ENCODE measurements around the gene PCBP1.

GRCh38 chr2:70128005-70128404 lies 40.7 kb downstream of the PCBP1 start:
- TF ChIP-seq CTCF (IDR thresholded peaks at IDR 0.05) (no peak), POLR2A (IDR thresholded peaks at IDR 0.05) (no peak)

All from body of pancreas (tissue), 4 donors.